SJCRH30 (cell line): ENCODE results near the gene FBXL5. TPM values are rescaled to one million over a fixed set of nuclear protein-coding genes. Genes with fewer than 3 reads are reported as not detected.
"Not testable (repeated sequence)": the region's sequence is repeated elsewhere in the genome, so short reads cannot be mapped to it uniquely, and the experiment has no call there.

Experiments
- DNase-seq, 2 experiments: peaks; one replicate each; pipeline ENCODE4 v3.0.0-alpha.2; 2015 to 2020
- H3K27ac ChIP-seq: fragments of 250-450 bp; sonication (Bioruptor Pico); 2 replicates; pipeline ENCODE4 v1.5.1; 2020; ENCODE audit warnings: mild to moderate bottlenecking, moderate library complexity
- H3K27me3 ChIP-seq: fragments of 250-450 bp; sonication (Bioruptor Pico); 2 replicates; pipeline ENCODE4 v1.5.1; 2020; ENCODE audit warnings: mild to moderate bottlenecking, moderate library complexity
- H3K36me3 ChIP-seq: fragments of 250-450 bp; sonication (Bioruptor Pico); 2 replicates; pipeline ENCODE4 v1.5.1; 2020; ENCODE audit warnings: mild to moderate bottlenecking, moderate library complexity
- H3K4me1 ChIP-seq: fragments of 250-450 bp; sonication (Bioruptor Pico); 2 replicates; pipeline ENCODE4 v1.5.1; 2020; ENCODE audit warnings: mild to moderate bottlenecking, moderate library complexity
- H3K4me3 ChIP-seq: fragments of 250-450 bp; sonication (Bioruptor Pico); 2 replicates; pipeline ENCODE4 v1.5.1; 2020; ENCODE audit warnings: mild to moderate bottlenecking, moderate library complexity
- H3K9me3 ChIP-seq: fragments of 250-450 bp; sonication (Bioruptor Pico); replicated peaks from 2 replicates; pipeline ENCODE4 v1.5.1; 2020; ENCODE audit warnings: mild to moderate bottlenecking, moderate library complexity
- total RNA-seq: library from RNA; depleted of rRNA; stranded (reverse); fragments of >200 nt; shearing (Covaris generic); gene quantifications from 2 replicates; pipeline ENCODE4 v1.2.3, GENCODE V29; 2014

The FBXL5 gene
- total RNA-seq, 1 experiment from 2014 or later, result 69.7 TPM

DNA sequence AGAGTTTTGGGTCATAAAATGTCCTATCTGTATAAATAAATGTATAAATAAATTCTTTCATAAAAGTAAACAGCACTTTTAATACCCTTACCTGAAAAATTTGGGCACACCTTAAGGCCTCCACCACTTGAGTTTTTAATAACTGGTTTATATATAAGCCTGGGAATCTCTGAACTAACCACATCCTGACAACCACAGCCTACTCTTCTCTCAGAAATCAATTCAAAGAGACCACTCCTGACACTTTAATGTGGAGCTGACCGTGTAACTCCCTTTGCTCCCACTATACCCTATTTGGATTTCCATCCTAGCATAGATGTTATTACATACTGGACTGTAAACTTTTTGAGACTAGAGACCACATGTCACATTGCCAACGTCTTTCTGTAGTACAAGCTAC lies 3.5 kb downstream of the FBXL5 start:
- no peaks in the 10 kb centered on the region for H3K36me3 ChIP-seq
- no peaks in the 10 kb centered on the region for H3K27me3 ChIP-seq
- H3K9me3 ChIP-seq, result no peaks in the 10 kb centered on the region
- H3K27ac ChIP-seq, result no peak overlapping the region
- no peak overlapping the region for H3K4me3 ChIP-seq
- DNase-seq, result peak in 1 of 2 experiments; percentile 16
- H3K4me1 ChIP-seq, result peaks cover 23% of the 10 kb centered on the region

GRCh38 chr4:15649914-15650545 lies 5.1 kb downstream of the FBXL5 start:
- Histone ChIP-seq H3K27me3 (no peaks in the 10 kb centered on the region), H3K27ac (no peak overlapping the region), H3K4me1 (peaks cover 23% of the 10 kb centered on the region), H3K4me3 (no peak overlapping the region), H3K9me3 (no peaks in the 10 kb centered on the region), H3K36me3 (0 out of 2 replicates have a peak, but pooled peaks cover 1% of the 10 kb centered on the region)
- peak; percentile 68 to 84 for DNase-seq

DNA sequence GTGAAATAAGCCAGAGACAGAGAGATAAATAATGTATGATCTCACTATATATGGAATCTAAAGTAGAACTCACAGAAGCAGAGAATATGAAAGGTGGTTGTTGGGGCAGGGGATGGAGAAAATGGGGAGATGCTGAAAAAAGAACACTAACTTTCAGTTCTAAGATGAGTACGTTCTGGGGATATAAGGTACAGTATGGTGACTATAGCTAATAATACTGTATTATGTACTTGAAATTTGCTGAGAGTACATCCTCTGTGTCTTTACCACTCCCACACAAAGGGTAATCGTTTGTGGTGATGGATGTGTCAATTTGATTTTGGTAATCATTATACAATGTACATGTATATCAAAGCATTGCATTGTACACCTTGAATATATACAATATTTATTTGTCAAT lies 6.6 kb downstream of the FBXL5 start:
- Histone ChIP-seq H3K36me3 (peaks cover 10% of the 10 kb centered on the region; the same call in 1 of the 2 replicates), H3K4me3 (no peak overlapping the region), H3K4me1 (peaks cover 23% of the 10 kb centered on the region)

GRCh38 chr4:15638418-15638817 lies 16.7 kb downstream of the FBXL5 start:
- H3K4me1 ChIP-seq, result no peaks in the 10 kb centered on the region
- peaks cover 72% of the 10 kb centered on the region for H3K36me3 ChIP-seq
- H3K27me3 ChIP-seq, result 0 out of 2 replicates have a peak, but pooled peaks cover 2% of the 10 kb centered on the region
- H3K4me3 ChIP-seq, result no peak overlapping the region
- H3K27ac ChIP-seq, result no peak overlapping the region
- no peaks in the 10 kb centered on the region for H3K9me3 ChIP-seq
- no peak for DNase-seq

More for the DNA sequence above, 6.6 kb downstream of the FBXL5 start:
- H3K27me3 ChIP-seq, result no peaks in the 10 kb centered on the region
- H3K27ac ChIP-seq, result no peak overlapping the region
- no peaks in the 10 kb centered on the region for H3K9me3 ChIP-seq
- no peak for DNase-seq

GRCh38 chr4:15636818-15637217 lies 18.3 kb downstream of the FBXL5 start:
- H3K36me3 ChIP-seq, result peaks cover 88% of the 10 kb centered on the region
- H3K27ac ChIP-seq, result no peak overlapping the region
- H3K4me1 ChIP-seq, result no peaks in the 10 kb centered on the region
- H3K4me3 ChIP-seq, result no peak overlapping the region
- H3K27me3 ChIP-seq, result 0 out of 2 replicates have a peak, but pooled peaks cover 2% of the 10 kb centered on the region
- DNase-seq, result no peak
- no peaks in the 10 kb centered on the region for H3K9me3 ChIP-seq

GRCh38 chr4:15617407-15617806 lies 37.8 kb downstream of the FBXL5 start:
- Histone ChIP-seq H3K36me3 (peaks cover 67% of the 10 kb centered on the region), H3K9me3 (peaks cover 12% of the 10 kb centered on the region; the same call in 1 of the 2 replicates)
- H3K4me1 ChIP-seq, H3K27ac ChIP-seq, H3K27me3 ChIP-seq, DNase-seq, H3K4me3 ChIP-seq: not testable (repeated sequence)

DNA sequence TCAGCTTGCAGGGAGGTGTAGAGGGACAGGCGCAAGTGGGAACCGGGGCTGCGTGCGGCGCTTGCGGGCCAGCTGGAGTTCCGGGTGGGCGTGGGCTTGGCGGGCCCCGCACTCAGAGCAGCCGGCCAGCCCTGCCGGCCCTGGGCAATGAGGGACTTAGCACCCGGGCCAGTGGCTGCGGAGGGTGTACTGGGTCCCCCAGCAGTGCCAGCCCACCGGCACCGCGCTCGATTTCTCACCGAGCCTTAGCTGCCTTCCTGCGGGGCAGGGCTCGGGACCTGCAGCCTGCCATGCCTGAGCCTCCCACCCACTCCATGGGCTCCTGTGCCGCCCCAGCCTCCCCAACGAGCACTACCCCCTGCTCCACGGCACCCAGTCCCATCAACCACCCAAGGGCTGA lies 40.3 kb downstream of the FBXL5 start:
- peaks cover 12% of the 10 kb centered on the region; the same call in 1 of the 2 replicates for H3K9me3 ChIP-seq
- peaks cover 58% of the 10 kb centered on the region for H3K36me3 ChIP-seq
- H3K27me3 ChIP-seq, H3K27ac ChIP-seq, DNase-seq, H3K4me1 ChIP-seq, H3K4me3 ChIP-seq: not testable (repeated sequence)

DNA sequence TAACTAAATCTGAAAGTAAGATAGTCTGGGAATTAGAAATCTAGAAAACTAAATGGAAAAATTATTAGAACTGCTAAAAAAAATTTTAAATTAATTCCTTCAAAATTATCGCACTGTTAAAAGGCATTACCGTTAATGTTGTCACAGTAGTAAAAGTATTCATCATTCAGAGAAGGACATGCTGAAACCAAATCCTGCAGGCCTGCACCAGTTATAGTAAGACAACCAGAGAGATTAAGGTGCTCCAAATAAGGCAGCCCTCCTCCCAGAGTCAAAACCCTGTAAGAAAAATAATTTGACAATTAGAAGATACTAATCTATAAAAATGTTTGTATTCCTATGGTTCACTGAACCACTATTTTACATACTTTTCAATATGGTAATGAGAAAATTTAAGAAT lies 43.0 kb downstream of the FBXL5 start:
- 0 out of 2 replicates have a peak, but pooled peaks cover 3% of the 10 kb centered on the region for H3K9me3 ChIP-seq
- no peaks in the 10 kb centered on the region for H3K4me1 ChIP-seq
- H3K4me3 ChIP-seq, result no peak overlapping the region
- no peak for DNase-seq
- H3K27me3 ChIP-seq, result no peaks in the 10 kb centered on the region
- H3K36me3 ChIP-seq, result peaks cover 40% of the 10 kb centered on the region
- no peak overlapping the region for H3K27ac ChIP-seq

- H3K4me3 ChIP-seq, result no peak overlapping the region
- H3K4me1 ChIP-seq, result no peaks in the 10 kb centered on the region
- peaks cover 32% of the 10 kb centered on the region for H3K36me3 ChIP-seq
- DNase-seq, result no peak
- H3K9me3 ChIP-seq, result 0 out of 2 replicates have a peak, but pooled peaks cover 3% of the 10 kb centered on the region
- H3K27me3 ChIP-seq, result no peaks in the 10 kb centered on the region
- no peak overlapping the region for H3K27ac ChIP-seq
These were observed 44.3 kb downstream of the FBXL5 start for GRCh38 chr4:15610855-15611254.

DNA sequence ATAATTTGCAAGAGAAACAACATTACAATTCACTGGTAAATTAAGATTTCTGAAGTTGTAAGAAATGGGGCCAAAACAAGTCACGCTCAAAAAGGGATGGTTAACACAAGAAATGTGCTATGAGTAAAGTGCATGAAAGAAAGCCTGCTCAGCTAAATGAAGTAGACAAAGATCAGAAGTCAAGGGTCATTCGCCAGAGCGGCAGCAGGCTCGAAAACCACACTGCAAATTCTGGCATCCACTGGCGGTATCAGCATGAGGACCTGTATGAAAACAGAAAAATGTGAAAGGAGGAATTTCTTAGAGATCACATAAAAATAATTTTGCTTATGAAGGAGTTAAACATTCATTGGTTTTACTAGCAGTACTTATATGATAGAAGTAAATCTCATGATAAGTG lies 49.6 kb downstream of the FBXL5 start:
- Histone ChIP-seq H3K36me3 (peaks cover 37% of the 10 kb centered on the region), H3K27ac (no peak overlapping the region), H3K27me3 (no peaks in the 10 kb centered on the region), H3K4me3 (no peak overlapping the region), H3K9me3 (no peaks in the 10 kb centered on the region; the same call in 1 of the 2 replicates), H3K4me1 (no peaks in the 10 kb centered on the region)
- no peak for DNase-seq

GRCh38 chr4:15601862-15602261 lies 53.3 kb downstream of the FBXL5 start:
- no peaks in the 10 kb centered on the region for H3K27me3 ChIP-seq
- no peak for DNase-seq
- H3K4me3 ChIP-seq, result no peak overlapping the region
- peaks cover 37% of the 10 kb centered on the region for H3K36me3 ChIP-seq
- no peaks in the 10 kb centered on the region for H3K4me1 ChIP-seq
- no peak overlapping the region for H3K27ac ChIP-seq
- H3K9me3 ChIP-seq, result no peaks in the 10 kb centered on the region; the same call in 1 of the 2 replicates

DNA sequence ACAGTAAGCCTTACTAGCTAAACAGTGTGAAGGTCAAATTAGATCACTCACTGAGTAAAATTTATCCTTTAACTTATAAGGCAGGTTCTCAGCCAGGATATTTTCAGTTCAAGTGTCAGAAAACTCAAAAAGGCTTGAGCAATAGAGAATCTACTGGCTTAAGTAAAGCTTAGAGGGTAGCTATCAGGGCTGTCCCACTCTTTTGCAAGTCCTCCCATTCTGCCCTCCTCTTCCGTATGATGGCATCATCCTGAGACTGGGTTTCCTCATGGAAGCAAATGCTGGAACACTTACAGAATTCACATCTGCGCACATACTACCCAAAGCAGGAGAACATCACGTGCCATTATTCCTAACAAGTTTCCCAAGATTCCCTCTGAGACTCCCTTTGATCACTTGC lies 55.0 kb downstream of the FBXL5 start:
- H3K36me3 ChIP-seq, result peaks cover 29% of the 10 kb centered on the region
- H3K9me3 ChIP-seq, result no peaks in the 10 kb centered on the region; the same call in 1 of the 2 replicates
- H3K27ac ChIP-seq, result no peak overlapping the region
- H3K4me3 ChIP-seq, result no peak overlapping the region
- no peak for DNase-seq
- H3K27me3 ChIP-seq, result no peaks in the 10 kb centered on the region
- H3K4me1 ChIP-seq, result no peaks in the 10 kb centered on the region

GRCh38 chr4:15598644-15599043 lies 56.5 kb downstream of the FBXL5 start:
- H3K27ac ChIP-seq, result no peak overlapping the region

DNA sequence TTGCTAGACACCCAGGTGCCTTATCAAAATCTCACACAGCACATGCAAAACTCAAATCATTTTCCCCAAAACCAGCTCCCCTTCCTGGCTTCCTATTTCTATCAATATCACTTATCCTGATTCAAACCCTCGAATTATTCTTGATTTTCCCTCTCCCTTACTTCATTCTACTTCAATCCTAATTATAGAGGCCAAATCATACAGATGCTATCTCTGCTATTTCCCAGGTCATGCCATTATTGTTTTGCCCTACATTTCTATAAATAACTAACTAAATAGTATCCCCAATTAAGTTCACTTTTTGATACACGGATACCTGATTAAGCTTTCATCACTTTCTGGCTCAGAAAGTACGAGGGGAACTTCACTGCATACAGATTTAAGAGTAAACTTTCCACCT lies 62.4 kb downstream of the FBXL5 start:
- Histone ChIP-seq H3K9me3 (no peaks in the 10 kb centered on the region), H3K27ac (no peak overlapping the region), H3K36me3 (0 out of 2 replicates have a peak, but pooled peaks cover 3% of the 10 kb centered on the region), H3K4me1 (no peaks in the 10 kb centered on the region), H3K27me3 (no peaks in the 10 kb centered on the region), H3K4me3 (no peak overlapping the region)
- DNase-seq, result no peak

More at GRCh38 chr4:15598644-15599043, 56.5 kb downstream of the FBXL5 start:
- Histone ChIP-seq H3K4me3 (no peak overlapping the region), H3K27me3 (no peaks in the 10 kb centered on the region), H3K4me1 (no peaks in the 10 kb centered on the region), H3K36me3 (peaks cover 19% of the 10 kb centered on the region), H3K9me3 (no peaks in the 10 kb centered on the region; the same call in 1 of the 2 replicates)
- no peak for DNase-seq

DNA sequence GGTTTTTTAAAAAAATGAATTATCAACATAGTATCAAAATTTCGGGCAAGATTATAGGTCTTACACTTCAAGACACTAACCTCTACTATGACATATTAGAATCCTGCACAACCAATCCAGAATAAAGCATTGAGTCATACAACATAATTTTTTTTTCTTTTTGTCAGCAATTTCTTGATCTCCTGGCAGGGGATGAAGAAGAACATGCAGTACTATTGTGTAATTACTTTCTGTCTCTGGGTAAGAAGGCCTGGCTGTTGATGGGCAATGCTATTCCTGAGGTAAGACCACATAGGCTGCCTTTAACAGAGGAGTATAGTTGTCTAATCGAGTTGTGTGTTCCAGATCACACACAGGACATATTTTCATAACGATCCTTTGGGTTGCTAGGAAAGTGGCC lies 67.5 kb downstream of the FBXL5 start:
- no peak for DNase-seq
- 0 out of 2 replicates have a peak, but pooled peaks cover 4% of the 10 kb centered on the region for H3K9me3 ChIP-seq
- H3K4me3 ChIP-seq, result no peak overlapping the region
- no peak overlapping the region for H3K27ac ChIP-seq
- no peaks in the 10 kb centered on the region for H3K27me3 ChIP-seq
- no peaks in the 10 kb centered on the region for H3K4me1 ChIP-seq
- peaks cover 4% of the 10 kb centered on the region; the same call in 1 of the 2 replicates for H3K36me3 ChIP-seq
